Activated T-helper 2 cell treated with anti-CD3 and anti-CD28 coated beads, Interferon-gamma antibody, Interleukin-2, Interleukin-4, amounts not matched to agents 10 μg/mL and 5 μg/mL and 100 μg/mL, durations not matched to agents 14 hours and 24 hours and 36 hours (primary cell): ENCODE data around the gene OSBPL7. TPM values are rescaled to one million over a fixed set of nuclear protein-coding genes. Genes with fewer than 3 reads are reported as not detected.

Source experiments
- DNase-seq: peaks from one replicate; pipeline ENCODE4 v3.0.0; 2021; ENCODE audit warnings: low spot score
- H3K27ac Mint-ChIP-seq: one replicate; pipeline ENCODE4 v1.8.0; 2021; ENCODE audit warnings: mixed read lengths
- H3K27me3 Mint-ChIP-seq: one replicate; pipeline ENCODE4 v1.8.0; 2021; ENCODE audit warnings: low read depth, mixed read lengths
- H3K36me3 Mint-ChIP-seq: one replicate; pipeline ENCODE4 v1.8.0; 2021; ENCODE audit warnings: low read depth, mixed read lengths
- H3K4me1 Mint-ChIP-seq: one replicate; pipeline ENCODE4 v1.8.0; 2021; ENCODE audit warnings: low read depth, mixed read lengths
- H3K4me3 Mint-ChIP-seq: one replicate; pipeline ENCODE4 v1.8.0; 2021; ENCODE audit warnings: low read depth, mild to moderate bottlenecking, moderate library complexity, mixed read lengths
- H3K9me3 Mint-ChIP-seq: one replicate; pipeline ENCODE4 v1.8.0; 2021; ENCODE audit warnings: mixed read lengths
- intact Hi-C: fragments of 100-400 bp; cut with micrococcal nuclease; formaldehyde crosslinking; loops from one replicate; pipeline ENCODE4 v1.15.1; 2023
- total RNA-seq: library from RNA; stranded (reverse); gene quantifications from 2 replicates; pipeline ENCODE4 v1.2.3, GENCODE V29; 2022

OSBPL7 gene
- total RNA-seq, 1 donor from 2014 or later = 20.7 TPM

DNA sequence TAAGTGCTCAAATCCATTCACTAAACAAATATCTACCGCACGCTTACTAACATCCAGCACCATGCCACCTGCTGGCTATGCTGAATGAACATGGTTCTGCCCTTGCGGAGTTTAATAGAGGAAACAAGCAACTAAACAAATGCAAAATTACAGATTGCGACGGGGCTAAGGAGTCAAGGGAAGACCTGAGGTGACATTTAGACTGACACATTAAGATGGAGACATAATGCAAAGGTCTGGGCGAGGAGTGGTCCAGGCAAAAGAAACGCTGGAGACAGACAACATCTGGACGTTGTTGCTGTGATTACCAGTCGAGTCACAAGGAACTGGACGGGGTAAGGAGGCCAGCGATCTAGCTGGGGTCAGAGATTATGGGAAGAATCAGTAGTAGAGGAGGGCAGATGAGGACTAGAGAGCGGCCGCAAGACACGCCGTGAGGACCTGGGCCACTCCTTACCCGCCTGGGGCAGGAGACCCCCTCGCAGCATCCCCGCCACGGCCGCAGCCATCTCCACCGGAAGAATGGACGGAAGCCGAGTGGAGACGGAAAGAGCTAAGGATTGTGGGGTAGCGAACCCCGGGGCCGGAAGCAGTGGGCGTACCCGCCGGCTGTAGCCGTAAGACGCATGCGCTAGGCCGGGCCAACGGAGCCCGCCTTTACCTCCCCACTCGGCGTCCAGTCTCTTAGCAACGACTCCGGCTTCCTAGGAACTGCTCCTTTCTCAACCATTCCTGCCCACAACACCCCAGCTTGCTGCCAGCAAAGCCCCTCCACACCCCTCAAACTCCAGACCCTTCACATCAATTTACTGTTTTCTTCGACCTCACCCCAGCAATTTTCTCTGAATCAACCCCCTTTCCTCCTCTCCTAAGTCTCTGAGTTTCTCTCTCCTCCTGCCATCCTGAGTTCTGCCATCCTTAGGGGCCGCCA lies 9.7 kb upstream of the OSBPL7 start, which contains the start of the genes LRRC46 and MRPL10:
Gene LRRC46 (plus strand): TSS at position 668 of the 931 bp plus-strand sequence. CDS start 320 bp downstream, outside the sequence.
Gene MRPL10 (minus strand): TSS at position 539 of the 931 bp plus-strand sequence. CDS start 30 bp downstream, at position 509.
- intact Hi-C loops = loop anchor here (1.0 kb wide), 2 partner anchors 10 kb away; partner anchors contain the start of genes OSBPL7 and SCRN2
- H3K36me3 Mint-ChIP-seq = peaks cover 21% of the 10 kb centered on the region
- no peaks in the 10 kb centered on the region for H3K27me3 Mint-ChIP-seq
- peak within 1 kb of the TSS; percentile 99 for H3K4me3 Mint-ChIP-seq
- DNase-seq = peak; percentile 90
- no peaks in the 10 kb centered on the region for H3K9me3 Mint-ChIP-seq
- H3K4me1 Mint-ChIP-seq = peaks cover 32% of the 10 kb centered on the region
- peak within 1 kb of the TSS; percentile 94 for H3K27ac Mint-ChIP-seq

GRCh38 chr17:47830396-47831002 lies 8.9 kb upstream of the OSBPL7 start:
- Mint-ChIP-seq H3K4me3 (peak overlapping the region; percentile 99), H3K27ac (peak overlapping the region; percentile 94), H3K9me3 (no peaks in the 10 kb centered on the region), H3K4me1 (peaks cover 28% of the 10 kb centered on the region), H3K27me3 (no peaks in the 10 kb centered on the region), H3K36me3 (peaks cover 26% of the 10 kb centered on the region)
- intact Hi-C loops = loop anchor here (1.0 kb wide), 2 partner anchors 9 to 11 kb away; partner anchors contain the start of genes OSBPL7 and SCRN2
- no peak for DNase-seq

- H3K4me3 Mint-ChIP-seq = peak overlapping the region; percentile 99
- no peaks in the 10 kb centered on the region for H3K27me3 Mint-ChIP-seq
- H3K27ac Mint-ChIP-seq = no peak overlapping the region
- H3K36me3 Mint-ChIP-seq = peaks cover 30% of the 10 kb centered on the region
- H3K9me3 Mint-ChIP-seq = no peaks in the 10 kb centered on the region
- H3K4me1 Mint-ChIP-seq = peaks cover 26% of the 10 kb centered on the region
- DNase-seq = no peak
- intact Hi-C loops = no loop called here
These were observed 8.3 kb upstream of the OSBPL7 start for GRCh38 chr17:47829870-47830269.

DNA sequence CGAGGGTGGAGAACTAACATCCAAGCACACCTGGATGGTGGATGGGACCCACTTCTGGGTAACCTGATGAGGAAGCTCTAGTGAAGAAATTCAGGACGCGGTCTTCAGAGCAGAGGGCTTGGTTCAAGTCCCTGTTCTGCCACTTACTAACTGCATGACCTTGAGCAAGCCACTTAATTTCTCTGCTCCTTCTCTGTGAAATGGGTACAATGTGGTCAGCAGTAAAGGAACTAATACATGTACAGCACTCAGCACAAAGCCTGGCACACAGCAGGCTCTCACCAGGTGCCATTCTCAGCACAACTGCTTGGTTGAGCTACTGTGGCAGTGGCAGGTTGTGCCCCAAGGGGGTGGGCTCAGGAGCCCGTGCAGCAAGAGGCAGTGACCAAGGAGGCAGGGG lies 1.9 kb upstream of the OSBPL7 start:
- H3K9me3 Mint-ChIP-seq = no peaks in the 10 kb centered on the region
- peaks cover 39% of the 10 kb centered on the region for H3K36me3 Mint-ChIP-seq
- DNase-seq = no peak
- intact Hi-C loops = no loop called here
- no peak overlapping the region for H3K4me3 Mint-ChIP-seq
- H3K4me1 Mint-ChIP-seq = peaks cover 20% of the 10 kb centered on the region
- no peak overlapping the region for H3K27ac Mint-ChIP-seq
- H3K27me3 Mint-ChIP-seq = no peaks in the 10 kb centered on the region

DNA sequence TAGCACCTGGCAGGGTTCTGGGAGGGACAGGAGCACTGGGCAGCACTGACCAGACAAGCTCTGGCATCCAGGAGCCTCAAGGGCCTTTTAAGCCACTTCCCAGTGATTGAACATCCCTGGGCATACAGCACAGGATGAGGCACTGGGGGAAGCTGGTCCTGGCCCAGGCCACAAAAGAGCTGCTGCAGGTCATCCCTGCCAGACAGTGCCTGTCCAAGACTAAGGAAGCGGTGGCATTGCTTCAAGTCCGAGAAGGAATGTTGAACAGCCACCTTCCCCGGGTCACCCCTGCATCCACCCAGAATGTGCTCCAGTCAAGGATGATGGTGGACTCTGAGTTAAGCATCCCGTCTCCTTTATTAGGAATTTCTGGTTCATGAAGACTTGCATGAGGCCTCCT lies 1.2 kb upstream of the OSBPL7 start:
- no peak overlapping the region for H3K27ac Mint-ChIP-seq
- peaks cover 34% of the 10 kb centered on the region for H3K36me3 Mint-ChIP-seq
- DNase-seq = no peak
- H3K4me1 Mint-ChIP-seq = peaks cover 18% of the 10 kb centered on the region
- intact Hi-C loops = no loop called here
- no peaks in the 10 kb centered on the region for H3K27me3 Mint-ChIP-seq
- no peaks in the 10 kb centered on the region for H3K9me3 Mint-ChIP-seq
- H3K4me3 Mint-ChIP-seq = peak overlapping the region; percentile 39

GRCh38 chr17:47821031-47821423 lies 567 bp downstream of the OSBPL7 start:
- intact Hi-C loops = loop anchor here (1.0 kb wide), 1 partner anchor 10 kb away; the partner anchor contains the start of genes LRRC46 and MRPL10
- Mint-ChIP-seq H3K4me3 (peak overlapping the region; percentile 94), H3K9me3 (no peaks in the 10 kb centered on the region), H3K36me3 (peaks cover 27% of the 10 kb centered on the region), H3K4me1 (peaks cover 18% of the 10 kb centered on the region), H3K27me3 (no peaks in the 10 kb centered on the region), H3K27ac (peak overlapping the region; percentile 36)
- no peak for DNase-seq

DNA sequence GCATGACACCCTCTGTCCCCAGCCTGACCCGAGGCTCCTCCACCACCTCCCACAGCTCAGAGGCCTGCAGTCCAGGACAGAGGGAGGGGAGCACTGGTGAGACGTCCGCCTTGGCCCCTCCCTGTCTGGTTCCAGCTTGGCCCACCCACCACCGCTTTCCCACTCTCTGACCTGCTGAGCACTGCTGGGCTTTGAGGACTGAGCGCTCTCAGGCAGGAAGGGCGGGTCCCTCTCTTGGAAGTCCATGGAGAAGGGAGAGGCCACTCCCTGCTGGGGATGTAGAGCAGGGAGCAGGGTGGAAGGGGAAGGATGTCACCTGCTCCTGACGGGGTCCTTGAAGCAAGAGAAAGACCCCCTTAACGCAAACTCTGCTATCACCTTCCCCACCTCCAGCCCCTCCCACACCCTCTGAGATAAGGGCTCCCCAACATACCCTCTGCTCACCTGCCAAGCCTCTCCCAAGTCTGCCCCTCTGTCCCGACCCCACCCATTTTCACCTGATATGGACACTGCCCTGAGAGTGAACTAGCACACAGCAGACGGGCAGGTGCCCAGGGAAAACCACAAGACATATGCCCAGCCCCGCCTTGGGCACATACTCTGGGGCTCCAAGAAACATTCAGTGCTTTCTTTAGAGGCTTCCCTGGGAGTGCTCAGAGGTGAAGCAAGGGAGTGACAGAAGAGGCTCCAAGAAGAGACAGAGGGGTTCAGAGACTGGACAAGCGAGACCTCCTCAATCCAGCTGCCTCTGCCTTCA lies 1.4 kb downstream of the OSBPL7 start:
- H3K27me3 Mint-ChIP-seq = no peaks in the 10 kb centered on the region
- peak overlapping the region; percentile 94 for H3K4me3 Mint-ChIP-seq
- DNase-seq = no peak
- H3K9me3 Mint-ChIP-seq = no peaks in the 10 kb centered on the region
- peaks cover 18% of the 10 kb centered on the region for H3K4me1 Mint-ChIP-seq
- H3K27ac Mint-ChIP-seq = peak overlapping the region; percentile 28
- peaks cover 27% of the 10 kb centered on the region for H3K36me3 Mint-ChIP-seq
- intact Hi-C loops = no loop called here

DNA sequence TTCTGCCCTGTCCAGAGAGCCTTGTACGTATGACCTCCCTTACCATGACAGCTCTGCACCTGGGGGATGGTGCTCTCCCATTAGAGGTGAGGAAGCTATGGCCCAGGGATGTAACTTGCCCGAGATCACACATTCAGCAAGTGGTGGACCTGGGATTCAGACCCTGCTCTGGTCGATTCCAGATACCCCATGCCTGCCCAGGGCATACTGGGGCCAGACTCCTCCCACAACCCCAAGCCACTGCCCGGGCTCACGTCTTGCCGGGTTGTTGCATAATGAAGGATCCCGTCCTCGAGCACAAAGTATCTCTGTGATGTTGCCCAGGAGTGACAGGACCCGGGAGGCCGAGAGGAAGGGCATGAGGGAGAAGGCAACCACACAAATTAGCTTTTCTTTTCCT lies 2.1 kb downstream of the OSBPL7 start:
- peaks cover 26% of the 10 kb centered on the region for H3K36me3 Mint-ChIP-seq
- no peak overlapping the region for H3K27ac Mint-ChIP-seq
- DNase-seq = no peak
- H3K9me3 Mint-ChIP-seq = no peaks in the 10 kb centered on the region
- peaks cover 18% of the 10 kb centered on the region for H3K4me1 Mint-ChIP-seq
- intact Hi-C loops = no loop called here
- no peaks in the 10 kb centered on the region for H3K27me3 Mint-ChIP-seq
- H3K4me3 Mint-ChIP-seq = no peak overlapping the region

- Mint-ChIP-seq H3K36me3 (peaks cover 17% of the 10 kb centered on the region), H3K27ac (no peak overlapping the region), H3K4me3 (no peak overlapping the region), H3K9me3 (no peaks in the 10 kb centered on the region), H3K27me3 (no peaks in the 10 kb centered on the region), H3K4me1 (peaks cover 18% of the 10 kb centered on the region)
- DNase-seq = no peak
- intact Hi-C loops = no loop called here
These were observed 3.4 kb downstream of the OSBPL7 start for GRCh38 chr17:47818002-47818695.

- Mint-ChIP-seq H3K27me3 (no peaks in the 10 kb centered on the region), H3K27ac (no peak overlapping the region)
These were observed 4.6 kb downstream of the OSBPL7 start for GRCh38 chr17:47816947-47817346.

DNA sequence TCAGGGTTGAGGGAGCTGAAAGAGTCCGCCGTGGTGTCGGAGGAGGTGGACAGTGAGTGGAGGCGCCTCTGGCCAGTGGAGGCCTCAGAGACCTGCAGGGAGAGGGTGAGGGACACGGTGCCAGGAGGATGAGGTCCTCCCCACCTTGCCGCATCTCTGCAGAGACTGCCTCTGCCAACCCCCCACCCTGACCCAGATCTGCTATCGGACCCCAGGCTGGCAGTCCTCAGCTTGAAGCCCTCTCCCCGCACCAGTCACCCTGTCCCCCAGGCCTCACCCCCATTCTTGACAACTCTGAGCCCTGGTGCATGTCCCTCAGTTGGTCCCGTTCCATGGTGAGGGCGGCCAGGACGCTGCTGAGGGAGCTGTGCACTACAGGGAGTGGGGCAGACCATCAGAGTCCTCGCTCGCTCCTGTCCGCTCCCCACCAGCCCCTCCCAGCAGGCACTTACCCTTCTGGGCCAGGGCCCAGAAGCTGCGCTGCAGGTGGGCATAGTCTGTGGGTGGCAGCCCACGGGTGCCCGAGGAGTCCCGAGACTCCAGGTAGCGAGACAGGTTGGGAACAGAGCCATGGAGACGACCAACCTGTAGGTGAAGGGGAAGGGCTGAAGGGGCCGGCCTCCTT lies 5.4 kb downstream of the OSBPL7 start:
- DNase-seq = no peak
- no peak overlapping the region for H3K27ac Mint-ChIP-seq
- intact Hi-C loops = no loop called here
- peaks cover 8% of the 10 kb centered on the region for H3K4me1 Mint-ChIP-seq
- H3K36me3 Mint-ChIP-seq = peaks cover 25% of the 10 kb centered on the region
- H3K4me3 Mint-ChIP-seq = no peak overlapping the region
- no peaks in the 10 kb centered on the region for H3K9me3 Mint-ChIP-seq
- H3K27me3 Mint-ChIP-seq = no peaks in the 10 kb centered on the region

More at GRCh38 chr17:47816947-47817346, 4.6 kb downstream of the OSBPL7 start:
- Mint-ChIP-seq H3K4me3 (no peak overlapping the region), H3K9me3 (no peaks in the 10 kb centered on the region), H3K4me1 (peaks cover 14% of the 10 kb centered on the region), H3K36me3 (peaks cover 18% of the 10 kb centered on the region)
- no peak for DNase-seq
- intact Hi-C loops = no loop called here
